Parathyroid adenoma (tissue), 2 donors: ENCODE results near the gene MAP7.

ENCODE experiments used
- H2AFZ ChIP-seq: fragments of 300-600 bp; sonication (generic); one replicate; pipeline ENCODE4 v1.7.0; 2017; ENCODE audit warnings: antibody characterized with exemption, mild to moderate bottlenecking
- H3K27ac ChIP-seq: fragments of 300-600 bp; sonication (generic); one replicate; pipeline ENCODE4 v1.7.0; 2017
- H3K27me3 ChIP-seq: fragments of 300-600 bp; sonication (generic); one replicate; pipeline ENCODE4 v1.7.0; 2017; ENCODE audit warnings: low read length; ENCODE audit not compliant: control insufficient read depth, insufficient read depth
- H3K36me3 ChIP-seq: fragments of 300-600 bp; sonication (generic); one replicate; pipeline ENCODE4 v1.7.0; 2017; ENCODE audit warnings: low read length; ENCODE audit not compliant: control insufficient read depth, insufficient read depth
- H3K4me1 ChIP-seq: fragments of 300-600 bp; sonication (generic); one replicate; pipeline ENCODE4 v1.7.0; 2017; ENCODE audit warnings: control low read depth
- H3K4me2 ChIP-seq: fragments of 300-600 bp; sonication (generic); one replicate; pipeline ENCODE4 v1.7.0; 2017; ENCODE audit warnings: low read length
- H3K4me3 ChIP-seq: fragments of 300-600 bp; sonication (generic); one replicate; pipeline ENCODE4 v1.7.0; 2017; ENCODE audit warnings: low read depth, low read length
- H3K79me2 ChIP-seq: fragments of 300-600 bp; sonication (generic); one replicate; pipeline ENCODE4 v1.7.0; 2017; ENCODE audit warnings: control low read depth
- H3K9ac ChIP-seq: fragments of 300-600 bp; sonication (generic); one replicate; pipeline ENCODE4 v1.7.0; 2017; ENCODE audit warnings: mild to moderate bottlenecking
- H3K9me3 ChIP-seq: fragments of 300-600 bp; sonication (generic); one replicate; pipeline ENCODE4 v1.7.0; 2017; ENCODE audit warnings: low read length; ENCODE audit not compliant: control insufficient read depth
- TF ChIP-seq, protein P1 (sequence below): fragments of 300-600 bp; sonication (generic); IDR thresholded peaks from one replicate; pipeline ENCODE4 v1.7.0; 2017; ENCODE audit warnings: antibody characterized with exemption, mild to moderate bottlenecking
- donor health status: primary hyperparathyroidism.

The MAP7 gene

GRCh38 chr6:136362421-136363356 is 187.5 kb downstream of the MAP7 start:
- no peaks in the 10 kb centered on the region for H3K36me3 ChIP-seq
- no peak overlapping the region for H3K4me3 ChIP-seq
- no peak overlapping the region for H3K4me2 ChIP-seq
- H3K79me2 ChIP-seq = no peaks in the 10 kb centered on the region
- H2AFZ ChIP-seq = no peak overlapping the region
- peaks cover 17% of the 10 kb centered on the region for H3K4me1 ChIP-seq
- no peaks in the 10 kb centered on the region for H3K9me3 ChIP-seq
- peak overlapping the region; percentile 58 for H3K27ac ChIP-seq
- TF ChIP-seq, protein P1, sequence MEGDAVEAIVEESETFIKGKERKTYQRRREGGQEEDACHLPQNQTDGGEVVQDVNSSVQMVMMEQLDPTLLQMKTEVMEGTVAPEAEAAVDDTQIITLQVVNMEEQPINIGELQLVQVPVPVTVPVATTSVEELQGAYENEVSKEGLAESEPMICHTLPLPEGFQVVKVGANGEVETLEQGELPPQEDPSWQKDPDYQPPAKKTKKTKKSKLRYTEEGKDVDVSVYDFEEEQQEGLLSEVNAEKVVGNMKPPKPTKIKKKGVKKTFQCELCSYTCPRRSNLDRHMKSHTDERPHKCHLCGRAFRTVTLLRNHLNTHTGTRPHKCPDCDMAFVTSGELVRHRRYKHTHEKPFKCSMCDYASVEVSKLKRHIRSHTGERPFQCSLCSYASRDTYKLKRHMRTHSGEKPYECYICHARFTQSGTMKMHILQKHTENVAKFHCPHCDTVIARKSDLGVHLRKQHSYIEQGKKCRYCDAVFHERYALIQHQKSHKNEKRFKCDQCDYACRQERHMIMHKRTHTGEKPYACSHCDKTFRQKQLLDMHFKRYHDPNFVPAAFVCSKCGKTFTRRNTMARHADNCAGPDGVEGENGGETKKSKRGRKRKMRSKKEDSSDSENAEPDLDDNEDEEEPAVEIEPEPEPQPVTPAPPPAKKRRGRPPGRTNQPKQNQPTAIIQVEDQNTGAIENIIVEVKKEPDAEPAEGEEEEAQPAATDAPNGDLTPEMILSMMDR = no peak
- no peaks in the 10 kb centered on the region for H3K27me3 ChIP-seq
- no peak overlapping the region for H3K9ac ChIP-seq

GRCh38 chr6:136361787-136362186 is 188.4 kb downstream of the MAP7 start:
- no peaks in the 10 kb centered on the region for H3K36me3 ChIP-seq
- no peaks in the 10 kb centered on the region for H3K9me3 ChIP-seq
- H3K79me2 ChIP-seq = no peaks in the 10 kb centered on the region
- no peak overlapping the region for H2AFZ ChIP-seq
- no peak overlapping the region for H3K4me2 ChIP-seq
- no peak overlapping the region for H3K27ac ChIP-seq
- TF ChIP-seq, protein P1 = no peak
- H3K9ac ChIP-seq = no peak overlapping the region
- no peak overlapping the region for H3K4me3 ChIP-seq
- H3K27me3 ChIP-seq = no peaks in the 10 kb centered on the region
- peaks cover 17% of the 10 kb centered on the region for H3K4me1 ChIP-seq

DNA sequence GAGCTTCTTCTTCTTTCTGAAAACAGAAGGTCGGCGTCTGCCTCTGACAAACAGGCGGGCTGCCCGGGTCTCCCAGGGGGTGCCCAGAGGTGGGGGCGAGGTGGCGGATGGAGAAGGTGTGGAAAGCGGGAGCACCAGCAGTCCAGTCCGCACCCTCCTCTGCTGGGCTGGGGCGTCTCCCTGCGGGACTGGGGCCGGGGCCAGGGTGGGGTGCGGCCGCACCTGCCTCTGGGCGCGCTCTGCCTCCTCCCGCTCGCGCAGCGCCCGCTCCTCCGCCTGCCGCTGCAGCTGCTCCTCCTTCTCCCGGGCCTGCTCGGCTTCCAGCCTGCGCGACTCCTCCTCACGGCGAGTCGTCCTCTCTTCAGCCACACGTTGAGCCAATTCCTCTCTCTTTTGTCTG is 189.4 kb downstream of the MAP7 start:
- Histone ChIP-seq H3K36me3 (no peaks in the 10 kb centered on the region), H3K9ac (no peak overlapping the region), H3K4me2 (no peak overlapping the region), H3K27me3 (no peaks in the 10 kb centered on the region), H2AFZ (no peak overlapping the region), H3K4me3 (no peak overlapping the region), H3K4me1 (peaks cover 17% of the 10 kb centered on the region), H3K79me2 (no peaks in the 10 kb centered on the region), H3K27ac (no peak overlapping the region), H3K9me3 (no peaks in the 10 kb centered on the region)
- TF ChIP-seq, protein P1 = no peak

GRCh38 chr6:136359851-136360250 is 190.4 kb downstream of the MAP7 start:
- Histone ChIP-seq H3K4me1 (peaks cover 17% of the 10 kb centered on the region), H3K79me2 (no peaks in the 10 kb centered on the region), H3K9ac (no peak overlapping the region), H3K27me3 (no peaks in the 10 kb centered on the region), H3K9me3 (no peaks in the 10 kb centered on the region), H3K36me3 (no peaks in the 10 kb centered on the region), H3K4me3 (no peak overlapping the region), H3K4me2 (no peak overlapping the region), H3K27ac (no peak overlapping the region), H2AFZ (no peak overlapping the region)
- TF ChIP-seq, protein P1 = no peak
